GM15510 (cell line): ENCODE data around the gene SLC19A2.

ENCODE experiments used
- POLR2A ChIP-seq: IDR thresholded peaks from 3 replicates; pipeline ENCODE4 v1.6.1; 2011; ENCODE audit warnings: borderline replicate concordance; ENCODE audit not compliant: insufficient read length; ENCODE audit errors: extremely low read depth

SLC19A2 gene

GRCh38 chr1:169465281-169465680, 20.5 kb downstream of the SLC19A2 start:
- no peak for TF ChIP-seq POLR2A

- no peak for TF ChIP-seq POLR2A
These were observed 23.4 kb downstream of the SLC19A2 start for GRCh38 chr1:169462385-169462784.

- TF ChIP-seq POLR2A = no peak
These were observed 24.2 kb downstream of the SLC19A2 start for GRCh38 chr1:169461390-169462000.

- TF ChIP-seq POLR2A = no peak
These were observed 25.4 kb downstream of the SLC19A2 start for GRCh38 chr1:169460191-169460833.

- TF ChIP-seq POLR2A = no peak
These were observed 28.3 kb downstream of the SLC19A2 start for GRCh38 chr1:169457443-169457842.

GRCh38 chr1:169456029-169456428, 29.7 kb downstream of the SLC19A2 start:
- no peak for TF ChIP-seq POLR2A

GRCh38 chr1:169452921-169453320, 32.8 kb downstream of the SLC19A2 start:
- no peak for TF ChIP-seq POLR2A

- no peak for TF ChIP-seq POLR2A
These were observed 34.4 kb downstream of the SLC19A2 start for GRCh38 chr1:169451218-169451824.

- no peak for TF ChIP-seq POLR2A
These were observed 41.8 kb downstream of the SLC19A2 start for GRCh38 chr1:169443923-169444322.

- TF ChIP-seq POLR2A = no peak
These were observed 58.6 kb downstream of the SLC19A2 start, which contains the start of gene CCDC181 for GRCh38 chr1:169427081-169427641. TSS of gene CCDC181 (minus strand) at chr1:169427474. CDS start at chr1:169424927, 2,547 bp downstream.

- no peak for TF ChIP-seq POLR2A
These were observed 59.5 kb downstream of the SLC19A2 start for GRCh38 chr1:169426174-169426705.

GRCh38 chr1:169421309-169421708, 64.4 kb downstream of the SLC19A2 start:
- no peak for TF ChIP-seq POLR2A

- no peak for TF ChIP-seq POLR2A
These were observed 70.8 kb downstream of the SLC19A2 start for GRCh38 chr1:169414952-169415351.
